ENCODE data around the gene TTC39C. TPM values are rescaled to one million over a fixed set of nuclear protein-coding genes. Genes with fewer than 3 reads are reported as not detected.

The TTC39C gene
- total and polyA plus RNA-seq, 2 donors (not counting 3 experiments of a cell fraction or from before 2014, with no cell fraction given): 0.61 to 6.2 TPM

DNA sequence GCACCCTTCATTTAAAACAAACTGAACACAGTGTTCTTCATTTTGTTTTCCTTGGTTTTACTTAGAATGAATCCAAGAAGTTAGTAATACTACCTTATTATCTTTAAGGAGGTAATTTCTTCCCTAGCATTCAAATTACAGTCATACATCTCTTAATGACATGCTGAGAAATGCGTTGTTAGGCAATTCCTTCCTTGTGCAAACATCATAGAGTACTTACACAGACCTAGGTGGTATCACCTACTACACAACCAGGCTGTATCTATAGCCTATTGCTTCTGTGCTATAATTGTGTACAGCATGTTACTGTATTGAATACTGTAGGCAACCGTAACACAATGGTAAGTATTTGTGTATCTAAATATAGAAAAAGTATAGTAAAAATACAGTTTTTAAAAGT, 115.9 kb downstream of the TTC39C start:
- intact Hi-C loops (cut with micrococcal nuclease) (no loop called here), dilution Hi-C loops (cut with MboI; ENCODE audit: extremely low pct_ligation_motif_present, low sequenced_read_pairs) (no loop called here)
- H3K4me3 ChIP-seq (replicated peaks in 1 of 3; ENCODE audit: insufficient read depth in 1 of 3, low read depth in 1 of 3, low read length in 3 of 3): no peak overlapping the region
- ChIA-PET POLR2A (no interaction called here), CTCF (no interaction called here)
- H3K79me2 ChIP-seq (ENCODE audit: control insufficient read depth, insufficient read depth, low read length): no peaks in the 10 kb centered on the region
- no peaks in the 10 kb centered on the region for H3K4me1 ChIP-seq (ENCODE audit: control insufficient read depth, extremely low read depth, insufficient read depth, low read length)
- no peak overlapping the region for H3K4me2 ChIP-seq (ENCODE audit: insufficient read depth, low read length)
- H3K9me1 ChIP-seq (replicated peaks; ENCODE audit: control insufficient read depth, extremely low read depth, insufficient read depth, low read length): no peaks in the 10 kb centered on the region
- no peaks in the 10 kb centered on the region for H3K9me3 ChIP-seq (replicated peaks; ENCODE audit: control insufficient read depth, insufficient read depth, low read length)
- TF ChIP-seq EZH2 (IDR thresholded peaks at IDR 0.05; ENCODE audit: borderline replicate concordance, low read depth, low read length, severe bottlenecking) (no peak), JUN (IDR thresholded peaks at IDR 0.05; ENCODE audit: borderline replicate concordance, insufficient read depth, insufficient read length, low read depth) (no peak), GATA2 (IDR thresholded peaks at IDR 0.05; ENCODE audit: insufficient read depth, insufficient read length, low read depth, low read length) (no peak), POLR2AphosphoS5 (IDR thresholded peaks at IDR 0.05; ENCODE audit: insufficient read depth, low read depth, low read length) (no peak), FOS (IDR thresholded peaks at IDR 0.05; ENCODE audit: borderline replicate concordance, insufficient read depth, low read length) (no peak), MYC (IDR thresholded peaks at IDR 0.05; ENCODE audit: low read depth, low read length) (no peak), POLR2A (IDR thresholded peaks at IDR 0.05; ENCODE audit: low read depth, low read length) (no peak)
- TF ChIP-seq, protein P1, sequence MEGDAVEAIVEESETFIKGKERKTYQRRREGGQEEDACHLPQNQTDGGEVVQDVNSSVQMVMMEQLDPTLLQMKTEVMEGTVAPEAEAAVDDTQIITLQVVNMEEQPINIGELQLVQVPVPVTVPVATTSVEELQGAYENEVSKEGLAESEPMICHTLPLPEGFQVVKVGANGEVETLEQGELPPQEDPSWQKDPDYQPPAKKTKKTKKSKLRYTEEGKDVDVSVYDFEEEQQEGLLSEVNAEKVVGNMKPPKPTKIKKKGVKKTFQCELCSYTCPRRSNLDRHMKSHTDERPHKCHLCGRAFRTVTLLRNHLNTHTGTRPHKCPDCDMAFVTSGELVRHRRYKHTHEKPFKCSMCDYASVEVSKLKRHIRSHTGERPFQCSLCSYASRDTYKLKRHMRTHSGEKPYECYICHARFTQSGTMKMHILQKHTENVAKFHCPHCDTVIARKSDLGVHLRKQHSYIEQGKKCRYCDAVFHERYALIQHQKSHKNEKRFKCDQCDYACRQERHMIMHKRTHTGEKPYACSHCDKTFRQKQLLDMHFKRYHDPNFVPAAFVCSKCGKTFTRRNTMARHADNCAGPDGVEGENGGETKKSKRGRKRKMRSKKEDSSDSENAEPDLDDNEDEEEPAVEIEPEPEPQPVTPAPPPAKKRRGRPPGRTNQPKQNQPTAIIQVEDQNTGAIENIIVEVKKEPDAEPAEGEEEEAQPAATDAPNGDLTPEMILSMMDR (IDR thresholded peaks at IDR 0.05; ENCODE audit: extremely low read depth in 1 of 2, insufficient read depth in 1 of 2, low read depth in 1 of 2, low read length in 2 of 2): no peak
- TF ChIP-seq, protein P2, sequence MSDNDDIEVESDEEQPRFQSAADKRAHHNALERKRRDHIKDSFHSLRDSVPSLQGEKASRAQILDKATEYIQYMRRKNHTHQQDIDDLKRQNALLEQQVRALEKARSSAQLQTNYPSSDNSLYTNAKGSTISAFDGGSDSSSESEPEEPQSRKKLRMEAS (IDR thresholded peaks at IDR 0.05; ENCODE audit: insufficient read depth, insufficient read length): no peak
- no peaks in the 10 kb centered on the region for H3K27me3 ChIP-seq (ENCODE audit: control insufficient read depth in 2 of 2, insufficient read depth in 2 of 2, low read length in 2 of 2)
- no peak overlapping the region for H3K9ac ChIP-seq (replicated peaks; ENCODE audit: extremely low read depth, insufficient read depth, low read length)
- H4K20me1 ChIP-seq (replicated peaks; ENCODE audit: control insufficient read depth, extremely low read depth, insufficient read depth, low read length): no peaks in the 10 kb centered on the region
- no peaks in the 10 kb centered on the region for H3K36me3 ChIP-seq (ENCODE audit: control insufficient read depth in 2 of 2, extremely low read depth in 1 of 2, insufficient read depth in 2 of 2, low read length in 2 of 2)
- FAIRE-seq (no peak), DNase-seq (ENCODE audit: low read depth, low spot score) (no peak)
- H2AFZ ChIP-seq (ENCODE audit: low read depth, low read length): no peak overlapping the region
- no peak overlapping the region for H3K27ac ChIP-seq (ENCODE audit: insufficient read depth, low read depth, low read length)
- no TSS peak for BruUV-seq (replicated peaks)
